Liver (tissue), 9 donors: Measurements from ENCODE around the gene TANC1. TPM values are rescaled to one million over a fixed set of nuclear protein-coding genes. Genes with fewer than 3 reads are reported as not detected.

Experiments used
- DNase-seq: peaks from one replicate; pipeline ENCODE4 v3.0.0-alpha.2; 2017; ENCODE audit warnings: low spot score
- H3K27ac ChIP-seq, 2 donors: one replicate each; pipeline ENCODE4 v1.7.0; 2013; ENCODE audit warnings: inconsistent platforms in 2 of 2, low read length in 2 of 2, control low read depth in 1 of 2, low read depth in 1 of 2, mild to moderate bottlenecking in 1 of 2
- H3K27me3 ChIP-seq, 4 donors: one replicate each; pipeline versions ENCODE4 v1.6.1 to v1.7.0; 2013; ENCODE audit warnings: low read length in 3 of 4, inconsistent platforms in 1 of 4, mild to moderate bottlenecking in 1 of 4, moderate library complexity in 1 of 4; ENCODE audit not compliant: control insufficient read depth in 4 of 4, insufficient read depth in 4 of 4
- H3K36me3 ChIP-seq, 4 donors: one replicate each; pipeline versions ENCODE4 v1.6.1 to v1.7.0; 2013; ENCODE audit warnings: low read length in 3 of 4, mild to moderate bottlenecking in 3 of 4, low read depth in 1 of 4, moderate library complexity in 1 of 4; ENCODE audit not compliant: control insufficient read depth in 4 of 4, insufficient read depth in 3 of 4
- H3K4me1 ChIP-seq, 4 donors: one replicate each; pipeline versions ENCODE4 v1.6.1 to v1.7.0; 2013; ENCODE audit warnings: low read length in 3 of 4, mild to moderate bottlenecking in 3 of 4, moderate library complexity in 1 of 4; ENCODE audit not compliant: control insufficient read depth in 4 of 4, insufficient read depth in 4 of 4
- H3K4me3 ChIP-seq, 3 donors: one replicate each; pipeline versions ENCODE4 v1.6.1 to v1.7.0; 2013; ENCODE audit warnings: low read length in 3 of 3, control low read depth in 1 of 3, low read depth in 1 of 3, mild to moderate bottlenecking in 1 of 3
- H3K9ac ChIP-seq, 2 donors: one replicate each; pipeline ENCODE4 v1.7.0; 2013; ENCODE audit warnings: low read length in 2 of 2, mild to moderate bottlenecking in 2 of 2, moderate library complexity in 2 of 2, control low read depth in 1 of 2, low read depth in 1 of 2
- H3K9me3 ChIP-seq, 4 donors: one replicate each; pipeline versions ENCODE4 v1.6.1 to v1.7.0; 2013; ENCODE audit warnings: low read length in 3 of 4; ENCODE audit not compliant: control insufficient read depth in 4 of 4
- ATF3 ChIP-seq: IDR thresholded peaks from 2 replicates; pipeline ENCODE4 v1.6.1; 2016; ENCODE audit warnings: antibody characterized with exemption
- FOXA2 ChIP-seq: IDR thresholded peaks from 2 replicates; pipeline ENCODE4 v1.6.1; 2016; ENCODE audit warnings: antibody characterized with exemption
- GABPA ChIP-seq, 2 donors: IDR thresholded peaks in 1 of 2; conservative IDR thresholded peaks in 1 of 2; 2 replicates each; pipeline ENCODE4 v1.6.1; 2016; ENCODE audit warnings: antibody characterized with exemption in 2 of 2, mild to moderate bottlenecking in 1 of 2, moderate library complexity in 1 of 2
- HNF4A ChIP-seq, 2 donors: conservative IDR thresholded peaks; 2 replicates each; pipeline ENCODE4 v1.6.1; 2016; ENCODE audit warnings: antibody characterized with exemption in 2 of 2, mild to moderate bottlenecking in 2 of 2
- HNF4G ChIP-seq: IDR thresholded peaks from 2 replicates; pipeline ENCODE4 v1.6.1; 2016; ENCODE audit warnings: antibody characterized with exemption
- JUND ChIP-seq, 2 donors: IDR thresholded peaks; 2 replicates each; pipeline ENCODE4 v1.6.1; 2016; ENCODE audit warnings: antibody characterized with exemption in 2 of 2
- MAX ChIP-seq: IDR thresholded peaks from 2 replicates; pipeline ENCODE4 v1.6.1; 2016; ENCODE audit warnings: antibody characterized with exemption
- RAD21 ChIP-seq, 2 donors: IDR thresholded peaks; 2 replicates each; pipeline ENCODE4 v1.6.1; 2016; ENCODE audit warnings: antibody characterized with exemption in 2 of 2, mild to moderate bottlenecking in 2 of 2
- RXRA ChIP-seq, 2 donors: IDR thresholded peaks; 2 replicates each; pipeline ENCODE4 v1.6.1; 2017 to 2018; ENCODE audit warnings: antibody characterized with exemption in 2 of 2, mild to moderate bottlenecking in 1 of 2
- SP1 ChIP-seq: IDR thresholded peaks from 2 replicates; pipeline ENCODE4 v1.6.1; 2018; ENCODE audit warnings: antibody characterized with exemption, mild to moderate bottlenecking
- TAF1 ChIP-seq: conservative IDR thresholded peaks from 2 replicates; pipeline ENCODE4 v1.6.1; 2016; ENCODE audit warnings: antibody characterized with exemption, mild to moderate bottlenecking
- YY1 ChIP-seq: IDR thresholded peaks from 2 replicates; pipeline ENCODE4 v1.6.1; 2016; ENCODE audit warnings: antibody characterized with exemption, mild to moderate bottlenecking
- WGBS: extraction: QIAGEN DNeasy Blood & Tissue Kit; methylation state at CpG from one replicate; pipeline ENCODE4 v1.1.7; 2013; 5-methylcytosine and 5-hydroxymethylcytosine counted together
- polyA plus RNA-seq, 2 donors: library from polyadenylated mRNA; stranded (reverse) in 1 of 2; unstranded in 1 of 2; fragments of 200-250 nt in 1 of 2; fragments of >200 nt in 1 of 2; fragmentation: Nextera tagmentation in 1 of 2; extraction: Ambion mirVana in 1 of 2; gene quantifications; one replicate each; pipeline versions ENCODE4 v1.2.1 to v1.2.3, GENCODE V29; 2013 to 2015
- total RNA-seq, 2 donors: library from RNA; depleted of rRNA; stranded (reverse); fragments of >200 nt; gene quantifications; one replicate each; pipeline ENCODE4 v1.2.3, GENCODE V29; 2014
- TF ChIP-seq, protein P1 (sequence below): fragments of 150-350 bp; IDR thresholded peaks from 2 replicates; pipeline ENCODE4 v1.5.1; 2017; ENCODE audit warnings: improper control_type of control experiment, low read depth, low read length; ENCODE audit not compliant: missing input control
- TF ChIP-seq, protein P2 (sequence below): IDR thresholded peaks from 2 replicates; pipeline ENCODE4 v1.6.1; 2016; ENCODE audit warnings: antibody characterized with exemption
- donor health status: healthy.
- donor health status: healthy.
- donor health status: healthy.
- donor health status: healthy.
- donor health status: healthy.

TANC1 gene
- total and polyA plus RNA-seq, 4 donors, result 3.7 to 17.7 (median 5.2) TPM

DNA sequence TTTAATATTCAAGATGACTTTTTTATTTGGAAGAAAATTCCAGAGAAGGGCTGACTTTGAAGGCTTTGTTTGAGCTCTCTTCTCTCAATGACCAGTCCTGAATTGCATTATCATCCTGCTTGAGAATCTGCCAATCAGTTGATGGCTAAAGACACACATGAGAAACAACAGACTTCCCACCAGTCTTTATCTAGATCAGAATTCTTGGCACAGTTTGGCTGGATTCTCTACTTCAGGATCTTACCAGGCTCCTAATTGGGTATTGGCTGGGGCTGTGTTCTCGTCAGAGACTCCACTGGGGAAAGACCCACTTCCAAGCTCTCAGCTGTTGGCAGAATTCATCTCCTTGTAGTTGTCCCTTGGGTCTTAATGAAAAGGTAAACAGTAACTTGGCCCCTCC lies 232.1 kb downstream of the TANC1 start:
- Histone ChIP-seq H3K9ac (no peak overlapping the region), H3K4me1 (no peaks in the 10 kb centered on the region), H3K36me3 (peaks cover 0 to 16% (median 4%) of the 10 kb centered on the region in 4 donors), H3K4me3 (no peak overlapping the region), H3K27ac (no peak overlapping the region), H3K27me3 (no peaks in the 10 kb centered on the region), H3K9me3 (no peaks in the 10 kb centered on the region)
- DNase-seq, result no peak
- 95% methylated on average over 1 of the region's 1 CpG for WGBS
- no peak for TF ChIP-seq YY1
- no peak for TF ChIP-seq RAD21 (IDR thresholded peaks at IDR 0.05)
- no peak for TF ChIP-seq TAF1
- TF ChIP-seq JUND (IDR thresholded peaks at IDR 0.05), result no peak
- no peak for TF ChIP-seq FOXA2
- no peak for TF ChIP-seq HNF4G
- no peak for TF ChIP-seq MAX
- TF ChIP-seq SP1, result no peak
- no peak for TF ChIP-seq GABPA (IDR thresholded peaks at IDR 0.05 in 1 of 2, conservative IDR thresholded peaks at IDR 0.05 in 1 of 2)
- TF ChIP-seq, protein P1, sequence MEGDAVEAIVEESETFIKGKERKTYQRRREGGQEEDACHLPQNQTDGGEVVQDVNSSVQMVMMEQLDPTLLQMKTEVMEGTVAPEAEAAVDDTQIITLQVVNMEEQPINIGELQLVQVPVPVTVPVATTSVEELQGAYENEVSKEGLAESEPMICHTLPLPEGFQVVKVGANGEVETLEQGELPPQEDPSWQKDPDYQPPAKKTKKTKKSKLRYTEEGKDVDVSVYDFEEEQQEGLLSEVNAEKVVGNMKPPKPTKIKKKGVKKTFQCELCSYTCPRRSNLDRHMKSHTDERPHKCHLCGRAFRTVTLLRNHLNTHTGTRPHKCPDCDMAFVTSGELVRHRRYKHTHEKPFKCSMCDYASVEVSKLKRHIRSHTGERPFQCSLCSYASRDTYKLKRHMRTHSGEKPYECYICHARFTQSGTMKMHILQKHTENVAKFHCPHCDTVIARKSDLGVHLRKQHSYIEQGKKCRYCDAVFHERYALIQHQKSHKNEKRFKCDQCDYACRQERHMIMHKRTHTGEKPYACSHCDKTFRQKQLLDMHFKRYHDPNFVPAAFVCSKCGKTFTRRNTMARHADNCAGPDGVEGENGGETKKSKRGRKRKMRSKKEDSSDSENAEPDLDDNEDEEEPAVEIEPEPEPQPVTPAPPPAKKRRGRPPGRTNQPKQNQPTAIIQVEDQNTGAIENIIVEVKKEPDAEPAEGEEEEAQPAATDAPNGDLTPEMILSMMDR, result no peak
- no peak for TF ChIP-seq RXRA (IDR thresholded peaks at IDR 0.05)

DNA sequence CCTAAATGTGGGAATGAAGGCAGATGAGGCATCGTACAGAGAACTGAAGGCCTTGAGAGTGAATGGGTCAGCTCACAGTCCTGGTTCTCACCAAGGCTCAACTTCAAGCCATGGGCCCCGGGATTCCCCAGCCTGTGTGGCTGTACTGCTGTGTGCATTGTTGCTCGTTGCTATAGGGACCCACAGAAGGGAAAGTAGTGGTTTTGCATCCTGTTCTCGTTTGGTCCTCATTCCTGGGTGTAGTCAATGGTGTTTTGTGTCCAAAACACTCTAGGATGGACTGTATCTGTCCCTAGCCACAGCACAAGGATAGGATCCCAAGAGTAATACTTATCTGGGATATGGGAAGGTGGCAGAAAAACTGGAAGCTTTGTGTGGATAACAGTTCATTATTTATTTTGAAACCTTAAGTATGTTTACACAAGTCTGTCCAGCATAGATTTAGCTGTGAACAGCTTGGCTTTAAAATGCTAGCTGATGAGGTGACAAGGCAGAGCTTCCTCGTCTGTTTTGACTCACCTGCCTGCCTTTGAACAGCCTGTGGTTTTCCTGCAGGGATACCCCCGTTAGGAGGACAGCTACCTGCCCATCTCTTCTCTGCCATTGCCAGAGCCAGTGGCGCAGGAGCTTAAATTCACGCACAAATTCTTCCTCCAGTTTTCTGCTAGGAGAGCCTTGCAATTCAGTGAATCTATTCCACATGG lies 233.1 kb downstream of the TANC1 start:
- DNase-seq, result no peak
- peaks cover 0 to 14% (median 8%) of the 10 kb centered on the region in 4 donors for H3K36me3 ChIP-seq
- H3K27me3 ChIP-seq, result no peaks in the 10 kb centered on the region
- TF ChIP-seq, protein P2, sequence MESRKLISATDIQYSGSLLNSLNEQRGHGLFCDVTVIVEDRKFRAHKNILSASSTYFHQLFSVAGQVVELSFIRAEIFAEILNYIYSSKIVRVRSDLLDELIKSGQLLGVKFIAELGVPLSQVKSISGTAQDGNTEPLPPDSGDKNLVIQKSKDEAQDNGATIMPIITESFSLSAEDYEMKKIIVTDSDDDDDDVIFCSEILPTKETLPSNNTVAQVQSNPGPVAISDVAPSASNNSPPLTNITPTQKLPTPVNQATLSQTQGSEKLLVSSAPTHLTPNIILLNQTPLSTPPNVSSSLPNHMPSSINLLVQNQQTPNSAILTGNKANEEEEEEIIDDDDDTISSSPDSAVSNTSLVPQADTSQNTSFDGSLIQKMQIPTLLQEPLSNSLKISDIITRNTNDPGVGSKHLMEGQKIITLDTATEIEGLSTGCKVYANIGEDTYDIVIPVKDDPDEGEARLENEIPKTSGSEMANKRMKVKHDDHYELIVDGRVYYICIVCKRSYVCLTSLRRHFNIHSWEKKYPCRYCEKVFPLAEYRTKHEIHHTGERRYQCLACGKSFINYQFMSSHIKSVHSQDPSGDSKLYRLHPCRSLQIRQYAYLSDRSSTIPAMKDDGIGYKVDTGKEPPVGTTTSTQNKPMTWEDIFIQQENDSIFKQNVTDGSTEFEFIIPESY, result no peak
- TF ChIP-seq HNF4A (conservative IDR thresholded peaks at IDR 0.05), result no peak
- TF ChIP-seq, protein P1, result no peak
- TF ChIP-seq ATF3, result no peak
- no peak for TF ChIP-seq HNF4G
- TF ChIP-seq RAD21 (IDR thresholded peaks at IDR 0.05), result no peak
- TF ChIP-seq TAF1, result no peak
- no peaks in the 10 kb centered on the region for H3K4me1 ChIP-seq
- H3K4me3 ChIP-seq, result no peak overlapping the region
- 77% methylated on average over 8 of the region's 8 CpGs for WGBS
- no peak overlapping the region for H3K27ac ChIP-seq
- no peak overlapping the region for H3K9ac ChIP-seq
- no peaks in the 10 kb centered on the region for H3K9me3 ChIP-seq
